ENCODE measurements around the gene TEKT1. TPM values are rescaled to one million over a fixed set of nuclear protein-coding genes. Genes with fewer than 3 reads are reported as not detected.
"Not testable (repeated sequence)": the region's sequence is repeated elsewhere in the genome, so short reads cannot be mapped to it uniquely, and the experiment has no call there.

The TEKT1 gene
- total RNA-seq, 2 experiments from 2014 or later: not detected

GRCh38 chr17:6823011-6823442 lies 8.5 kb downstream of the TEKT1 start:
- Histone ChIP-seq H3K79me2 (ENCODE audit: insufficient read depth, low read depth, low read length) (no peaks in the 10 kb centered on the region), H3K27ac (ENCODE audit: low read depth, low read length, poor library complexity, severe bottlenecking) (no peak overlapping the region), H4K20me1 (ENCODE audit: insufficient read depth, low read length) (no peaks in the 10 kb centered on the region), H3K4me2 (ENCODE audit: low read length) (no peak overlapping the region), H2AFZ (ENCODE audit: low read length) (no peak overlapping the region), H3K4me3 (ENCODE audit: low read depth, low read length, poor library complexity, severe bottlenecking) (no peak overlapping the region), H3K36me3 (ENCODE audit: insufficient read depth, low read length) (no peaks in the 10 kb centered on the region), H3K4me1 (ENCODE audit: insufficient read depth, low read length, poor library complexity, severe bottlenecking) (no peaks in the 10 kb centered on the region), H3K9me3 (ENCODE audit: low read length) (no peaks in the 10 kb centered on the region), H3K9me2 (ENCODE audit: insufficient read depth, low read length) (no peaks in the 10 kb centered on the region)
- no peak for DNase-seq (ENCODE audit: low spot score)
- TF ChIP-seq, protein P1, sequence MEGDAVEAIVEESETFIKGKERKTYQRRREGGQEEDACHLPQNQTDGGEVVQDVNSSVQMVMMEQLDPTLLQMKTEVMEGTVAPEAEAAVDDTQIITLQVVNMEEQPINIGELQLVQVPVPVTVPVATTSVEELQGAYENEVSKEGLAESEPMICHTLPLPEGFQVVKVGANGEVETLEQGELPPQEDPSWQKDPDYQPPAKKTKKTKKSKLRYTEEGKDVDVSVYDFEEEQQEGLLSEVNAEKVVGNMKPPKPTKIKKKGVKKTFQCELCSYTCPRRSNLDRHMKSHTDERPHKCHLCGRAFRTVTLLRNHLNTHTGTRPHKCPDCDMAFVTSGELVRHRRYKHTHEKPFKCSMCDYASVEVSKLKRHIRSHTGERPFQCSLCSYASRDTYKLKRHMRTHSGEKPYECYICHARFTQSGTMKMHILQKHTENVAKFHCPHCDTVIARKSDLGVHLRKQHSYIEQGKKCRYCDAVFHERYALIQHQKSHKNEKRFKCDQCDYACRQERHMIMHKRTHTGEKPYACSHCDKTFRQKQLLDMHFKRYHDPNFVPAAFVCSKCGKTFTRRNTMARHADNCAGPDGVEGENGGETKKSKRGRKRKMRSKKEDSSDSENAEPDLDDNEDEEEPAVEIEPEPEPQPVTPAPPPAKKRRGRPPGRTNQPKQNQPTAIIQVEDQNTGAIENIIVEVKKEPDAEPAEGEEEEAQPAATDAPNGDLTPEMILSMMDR (conservative IDR thresholded peaks at IDR 0.05; ENCODE audit: low read length): no peak
- TF ChIP-seq EZH2phosphoT487 (IDR thresholded peaks at IDR 0.05; ENCODE audit: borderline replicate concordance, low read depth, low read length): no peak
- CTCF ChIA-PET (ENCODE audit: unreplicated experiment): no interaction called here
- BruUV-seq (replicated peaks): no TSS peak
- POLR2A ChIA-PET: no interaction called here
- intact Hi-C loops (cut with micrococcal nuclease; ENCODE audit: unreplicated experiment): no loop called here

DNA sequence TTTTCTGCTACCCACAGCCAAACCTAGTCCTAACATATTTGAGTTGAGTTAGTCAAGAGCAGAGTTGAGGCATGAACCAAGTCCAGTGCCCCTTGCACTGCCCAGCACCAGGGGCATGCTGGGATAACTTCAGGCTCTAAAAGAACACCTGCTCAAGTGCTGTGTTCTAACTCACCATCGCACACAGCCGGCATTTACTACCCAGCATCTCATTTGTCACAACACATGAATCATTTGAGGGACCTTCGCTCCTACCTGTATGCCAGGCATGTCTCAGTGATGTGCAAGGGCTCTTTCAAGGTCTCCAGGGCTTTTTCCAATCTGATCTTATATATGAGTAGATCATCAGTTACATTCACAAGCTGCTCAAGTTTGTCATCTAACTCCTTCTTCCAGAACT lies 12.6 kb downstream of the TEKT1 start:
- CTCF ChIA-PET (ENCODE audit: unreplicated experiment): no interaction called here
- Histone ChIP-seq H3K4me2 (ENCODE audit: low read length) (no peak overlapping the region), H3K9me3 (ENCODE audit: low read length) (no peaks in the 10 kb centered on the region), H3K4me1 (ENCODE audit: insufficient read depth, low read length, poor library complexity, severe bottlenecking) (no peaks in the 10 kb centered on the region), H3K36me3 (ENCODE audit: insufficient read depth, low read length) (no peaks in the 10 kb centered on the region), H3K4me3 (ENCODE audit: low read depth, low read length, poor library complexity, severe bottlenecking) (no peak overlapping the region), H3K9me2 (ENCODE audit: insufficient read depth, low read length) (no peaks in the 10 kb centered on the region), H2AFZ (ENCODE audit: low read length) (no peak overlapping the region), H4K20me1 (ENCODE audit: insufficient read depth, low read length) (no peaks in the 10 kb centered on the region), H3K79me2 (ENCODE audit: insufficient read depth, low read depth, low read length) (no peaks in the 10 kb centered on the region), H3K27ac (ENCODE audit: low read depth, low read length, poor library complexity, severe bottlenecking) (no peak overlapping the region)
- intact Hi-C loops (cut with micrococcal nuclease; ENCODE audit: unreplicated experiment): no loop called here
- no peak for DNase-seq (ENCODE audit: low spot score)
- TF ChIP-seq EZH2phosphoT487 (IDR thresholded peaks at IDR 0.05; ENCODE audit: borderline replicate concordance, low read depth, low read length): no peak
- TF ChIP-seq, protein P1 (conservative IDR thresholded peaks at IDR 0.05; ENCODE audit: low read length): no peak
- no TSS peak for BruUV-seq (replicated peaks)
- POLR2A ChIA-PET: no interaction called here

DNA sequence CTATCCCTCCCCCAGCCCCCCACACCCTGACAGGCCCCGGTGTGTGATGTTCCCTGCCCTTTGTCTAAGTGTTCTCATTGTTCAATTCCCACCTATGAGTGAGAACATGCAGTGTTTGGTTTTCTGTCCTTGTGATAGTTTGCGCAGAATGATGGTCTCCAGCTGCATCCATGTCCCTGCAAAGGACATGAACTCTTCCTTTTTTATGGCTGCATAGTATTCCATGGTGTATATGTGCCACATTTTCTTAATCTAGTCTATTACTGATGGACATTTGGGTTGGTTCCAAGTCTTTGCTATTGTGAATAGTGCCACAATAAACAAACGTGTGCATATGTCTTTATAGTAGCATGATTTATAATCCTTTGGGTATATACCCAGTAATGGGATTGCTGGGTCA lies 15.2 kb downstream of the TEKT1 start:
- CTCF ChIA-PET (ENCODE audit: unreplicated experiment); H3K79me2 ChIP-seq (ENCODE audit: insufficient read depth, low read depth, low read length); H3K4me3 ChIP-seq (ENCODE audit: low read depth, low read length, poor library complexity, severe bottlenecking); H3K9me3 ChIP-seq (ENCODE audit: low read length); BruUV-seq (replicated peaks); H4K20me1 ChIP-seq (ENCODE audit: insufficient read depth, low read length); H3K4me1 ChIP-seq (ENCODE audit: insufficient read depth, low read length, poor library complexity, severe bottlenecking); H3K36me3 ChIP-seq (ENCODE audit: insufficient read depth, low read length); H2AFZ ChIP-seq (ENCODE audit: low read length); H3K27ac ChIP-seq (ENCODE audit: low read depth, low read length, poor library complexity, severe bottlenecking); POLR2A ChIA-PET; H3K9me2 ChIP-seq (ENCODE audit: insufficient read depth, low read length); DNase-seq (ENCODE audit: low spot score); H3K4me2 ChIP-seq (ENCODE audit: low read length); intact Hi-C loops (cut with micrococcal nuclease; ENCODE audit: unreplicated experiment): not testable (repeated sequence)

All from OCI-LY7 (cell line).